Parathyroid adenoma (tissue), 2 donors: Measurements from ENCODE around the gene UPF1.
A peak's percentile ranks its signal among the peaks of the same experiment; 100 is the strongest.

ENCODE experiments used
- H2AFZ ChIP-seq: fragments of 300-600 bp; sonication (generic); one replicate; pipeline ENCODE4 v1.7.0; 2017; ENCODE audit warnings: antibody characterized with exemption, mild to moderate bottlenecking
- H3K27ac ChIP-seq: fragments of 300-600 bp; sonication (generic); one replicate; pipeline ENCODE4 v1.7.0; 2017
- H3K27me3 ChIP-seq: fragments of 300-600 bp; sonication (generic); one replicate; pipeline ENCODE4 v1.7.0; 2017; ENCODE audit warnings: low read length; ENCODE audit not compliant: control insufficient read depth, insufficient read depth
- H3K36me3 ChIP-seq: fragments of 300-600 bp; sonication (generic); one replicate; pipeline ENCODE4 v1.7.0; 2017; ENCODE audit warnings: low read length; ENCODE audit not compliant: control insufficient read depth, insufficient read depth
- H3K4me1 ChIP-seq: fragments of 300-600 bp; sonication (generic); one replicate; pipeline ENCODE4 v1.7.0; 2017; ENCODE audit warnings: control low read depth
- H3K4me2 ChIP-seq: fragments of 300-600 bp; sonication (generic); one replicate; pipeline ENCODE4 v1.7.0; 2017; ENCODE audit warnings: low read length
- H3K4me3 ChIP-seq: fragments of 300-600 bp; sonication (generic); one replicate; pipeline ENCODE4 v1.7.0; 2017; ENCODE audit warnings: low read depth, low read length
- H3K79me2 ChIP-seq: fragments of 300-600 bp; sonication (generic); one replicate; pipeline ENCODE4 v1.7.0; 2017; ENCODE audit warnings: control low read depth
- H3K9ac ChIP-seq: fragments of 300-600 bp; sonication (generic); one replicate; pipeline ENCODE4 v1.7.0; 2017; ENCODE audit warnings: mild to moderate bottlenecking
- H3K9me3 ChIP-seq: fragments of 300-600 bp; sonication (generic); one replicate; pipeline ENCODE4 v1.7.0; 2017; ENCODE audit warnings: low read length; ENCODE audit not compliant: control insufficient read depth
- TF ChIP-seq, protein P1 (sequence below): fragments of 300-600 bp; sonication (generic); IDR thresholded peaks from one replicate; pipeline ENCODE4 v1.7.0; 2017; ENCODE audit warnings: antibody characterized with exemption, mild to moderate bottlenecking
- donor health status: primary hyperparathyroidism.

Gene UPF1

DNA sequence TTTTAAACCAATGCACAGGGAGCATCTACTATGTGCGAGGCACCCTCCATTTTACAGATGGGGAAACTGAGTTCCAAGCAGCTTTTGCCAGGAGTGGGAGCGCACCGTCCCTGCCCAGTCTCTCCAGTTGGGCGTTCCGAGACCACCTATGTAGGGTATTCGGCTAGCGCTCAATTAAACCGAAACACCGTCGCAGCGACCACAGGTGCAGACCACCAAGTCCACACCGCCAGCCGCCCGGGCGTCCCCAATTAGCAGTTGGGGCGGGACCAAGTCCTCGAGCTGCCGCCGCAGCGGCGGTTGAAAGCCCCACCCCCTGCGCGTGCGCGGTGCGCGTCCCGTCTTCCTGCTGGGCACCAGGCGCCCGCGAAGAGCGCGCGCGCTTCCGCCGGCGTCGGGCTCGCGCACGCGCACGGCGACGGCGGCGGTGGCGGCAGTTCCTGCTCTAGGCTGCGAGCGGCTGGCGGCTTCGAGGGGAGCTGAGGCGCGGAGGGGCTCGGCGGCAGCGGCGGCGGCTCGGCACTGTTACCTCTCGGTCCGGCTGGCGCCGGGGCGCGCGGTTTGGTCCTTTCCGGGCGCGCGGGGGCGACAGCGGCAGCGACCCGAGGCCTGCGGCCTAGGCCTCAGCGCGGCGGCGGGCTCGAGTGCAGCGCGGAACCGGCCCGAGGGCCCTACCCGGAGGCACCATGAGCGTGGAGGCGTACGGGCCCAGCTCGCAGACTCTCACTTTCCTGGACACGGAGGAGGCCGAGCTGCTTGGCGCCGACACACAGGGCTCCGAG, at the start of gene UPF1:
Gene UPF1 (plus strand): TSS at position 436 of the 782 bp plus-strand sequence. CDS start 251 bp downstream, at position 687.
- no peaks in the 10 kb centered on the region for H3K36me3 ChIP-seq
- peaks cover 30% of the 10 kb centered on the region for H3K79me2 ChIP-seq
- H3K4me2 ChIP-seq, result peak within 1 kb of the TSS; percentile 100
- no peaks in the 10 kb centered on the region for H3K9me3 ChIP-seq
- no peaks in the 10 kb centered on the region for H3K27me3 ChIP-seq
- peak within 1 kb of the TSS; percentile 79 for H3K9ac ChIP-seq
- peak within 1 kb of the TSS; percentile 89 for H3K4me3 ChIP-seq
- H3K4me1 ChIP-seq, result peaks cover 30% of the 10 kb centered on the region
- H2AFZ ChIP-seq, result peak within 1 kb of the TSS; percentile 87
- TF ChIP-seq, protein P1, sequence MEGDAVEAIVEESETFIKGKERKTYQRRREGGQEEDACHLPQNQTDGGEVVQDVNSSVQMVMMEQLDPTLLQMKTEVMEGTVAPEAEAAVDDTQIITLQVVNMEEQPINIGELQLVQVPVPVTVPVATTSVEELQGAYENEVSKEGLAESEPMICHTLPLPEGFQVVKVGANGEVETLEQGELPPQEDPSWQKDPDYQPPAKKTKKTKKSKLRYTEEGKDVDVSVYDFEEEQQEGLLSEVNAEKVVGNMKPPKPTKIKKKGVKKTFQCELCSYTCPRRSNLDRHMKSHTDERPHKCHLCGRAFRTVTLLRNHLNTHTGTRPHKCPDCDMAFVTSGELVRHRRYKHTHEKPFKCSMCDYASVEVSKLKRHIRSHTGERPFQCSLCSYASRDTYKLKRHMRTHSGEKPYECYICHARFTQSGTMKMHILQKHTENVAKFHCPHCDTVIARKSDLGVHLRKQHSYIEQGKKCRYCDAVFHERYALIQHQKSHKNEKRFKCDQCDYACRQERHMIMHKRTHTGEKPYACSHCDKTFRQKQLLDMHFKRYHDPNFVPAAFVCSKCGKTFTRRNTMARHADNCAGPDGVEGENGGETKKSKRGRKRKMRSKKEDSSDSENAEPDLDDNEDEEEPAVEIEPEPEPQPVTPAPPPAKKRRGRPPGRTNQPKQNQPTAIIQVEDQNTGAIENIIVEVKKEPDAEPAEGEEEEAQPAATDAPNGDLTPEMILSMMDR, result no peak
- peak within 1 kb of the TSS; percentile 87 for H3K27ac ChIP-seq

- H3K27me3 ChIP-seq, result no peaks in the 10 kb centered on the region
Measured at GRCh38 chr19:18782559-18783225, 49.1 kb upstream of the UPF1 start.

DNA sequence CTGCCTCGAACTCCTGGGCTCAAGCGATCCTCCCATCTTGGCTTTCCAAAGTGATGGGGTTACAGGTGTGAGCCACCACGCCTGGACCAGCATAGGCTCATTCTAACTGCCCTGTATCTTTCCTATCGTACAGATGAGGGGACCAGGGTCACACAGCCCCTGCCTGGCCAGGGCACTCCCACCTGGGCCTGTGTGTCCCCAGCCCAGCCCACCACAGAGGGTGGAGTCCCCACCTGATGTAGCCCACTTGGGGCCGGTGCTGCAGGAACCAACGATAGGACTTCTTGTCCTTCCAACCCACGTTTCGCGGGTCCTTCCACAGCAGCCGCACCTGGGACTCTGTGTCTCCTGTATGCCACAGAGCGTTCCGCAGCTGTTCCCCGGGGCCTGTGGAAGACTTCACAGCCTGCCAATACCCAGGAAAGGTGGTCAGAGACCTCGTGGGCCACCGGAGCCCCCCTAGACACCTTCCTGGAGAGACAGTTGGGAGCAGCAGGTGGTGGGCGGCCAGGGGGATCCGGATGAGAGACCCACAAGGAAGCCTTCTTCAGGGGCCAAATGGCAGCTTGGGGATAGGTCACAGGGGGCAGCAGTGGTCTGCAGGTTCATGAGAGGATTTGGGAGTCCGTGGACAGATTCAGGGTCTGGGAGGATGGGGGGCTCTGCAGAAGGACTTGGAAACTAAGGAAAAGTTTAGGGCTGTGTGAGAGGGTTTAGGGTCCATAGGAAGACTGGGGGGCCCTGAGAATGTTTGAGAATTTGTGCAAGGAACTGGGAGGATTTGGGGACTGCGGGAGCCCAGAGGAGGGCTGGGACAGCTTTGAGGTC, 47.6 kb upstream of the UPF1 start:
- H3K27me3 ChIP-seq, result peaks cover 3% of the 10 kb centered on the region

More at GRCh38 chr19:18782559-18783225, 49.1 kb upstream of the UPF1 start:
- H3K9ac ChIP-seq, result no peak overlapping the region
- H3K27ac ChIP-seq, result no peak overlapping the region
- no peak overlapping the region for H2AFZ ChIP-seq
- H3K36me3 ChIP-seq, result no peaks in the 10 kb centered on the region
- no peaks in the 10 kb centered on the region for H3K9me3 ChIP-seq
- no peak overlapping the region for H3K4me2 ChIP-seq
- H3K4me3 ChIP-seq, result no peak overlapping the region
- TF ChIP-seq, protein P1, result no peak
- H3K79me2 ChIP-seq, result no peaks in the 10 kb centered on the region
- no peaks in the 10 kb centered on the region for H3K4me1 ChIP-seq

DNA sequence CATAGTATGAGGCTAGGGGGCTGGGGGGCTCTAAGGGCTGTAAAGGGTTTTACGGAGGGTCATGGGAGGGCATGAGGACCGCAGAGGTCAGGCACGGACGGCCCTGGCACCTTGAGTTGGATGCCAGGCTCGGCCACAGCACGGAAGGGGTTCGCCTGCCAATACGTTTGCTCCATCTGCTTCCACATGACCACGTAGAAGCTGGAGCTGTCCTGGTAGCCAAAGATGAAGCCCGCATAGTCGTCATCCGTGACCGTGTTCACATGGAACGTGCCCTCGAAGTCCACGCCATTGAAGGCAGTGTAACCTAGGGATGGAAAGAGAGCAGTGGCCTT, 47.0 kb upstream of the UPF1 start:
- peaks cover 4% of the 10 kb centered on the region for H3K27me3 ChIP-seq
- no peak overlapping the region for H3K9ac ChIP-seq
- no peak overlapping the region for H2AFZ ChIP-seq
- H3K4me1 ChIP-seq, result peaks cover 4% of the 10 kb centered on the region
- no peak overlapping the region for H3K27ac ChIP-seq
- no peaks in the 10 kb centered on the region for H3K79me2 ChIP-seq
- TF ChIP-seq, protein P1, result no peak
- H3K4me3 ChIP-seq, result no peak overlapping the region
- H3K4me2 ChIP-seq, result no peak overlapping the region
- no peaks in the 10 kb centered on the region for H3K36me3 ChIP-seq
- H3K9me3 ChIP-seq, result no peaks in the 10 kb centered on the region

More for the DNA sequence above, 47.6 kb upstream of the UPF1 start:
- no peaks in the 10 kb centered on the region for H3K79me2 ChIP-seq
- no peaks in the 10 kb centered on the region for H3K36me3 ChIP-seq
- H3K9me3 ChIP-seq, result no peaks in the 10 kb centered on the region
- no peak overlapping the region for H3K9ac ChIP-seq
- TF ChIP-seq, protein P1, result no peak
- H2AFZ ChIP-seq, result no peak overlapping the region
- H3K4me1 ChIP-seq, result peaks cover 4% of the 10 kb centered on the region
- no peak overlapping the region for H3K27ac ChIP-seq
- no peak overlapping the region for H3K4me2 ChIP-seq
- H3K4me3 ChIP-seq, result no peak overlapping the region
